ENCODE results near the gene SPDEF.

The SPDEF gene

GRCh38 chr6:34530753-34531365 is 25.3 kb downstream of the SPDEF start:
- no peak overlapping the region for H3K27ac ChIP-seq
- DNase-seq (ENCODE audit: low read depth, low spot score): no peak

- no peak for DNase-seq (ENCODE audit: low read depth, low spot score)
These were observed 26.3 kb downstream of the SPDEF start for GRCh38 chr6:34529665-34530327.

GRCh38 chr6:34528996-34529664 is 27.0 kb downstream of the SPDEF start:
- DNase-seq (ENCODE audit: low read depth, low spot score): no peak
- no peak overlapping the region for H3K27ac ChIP-seq

More at GRCh38 chr6:34529665-34530327, 26.3 kb downstream of the SPDEF start:
- no peak overlapping the region for H3K27ac ChIP-seq

GRCh38 chr6:34527751-34528670 is 28.1 kb downstream of the SPDEF start:
- no peak for DNase-seq (ENCODE audit: low read depth, low spot score)
- H3K27ac ChIP-seq: no peak overlapping the region

- DNase-seq (ENCODE audit: low read depth, low spot score): peak; percentile 51
- no peak overlapping the region for H3K27ac ChIP-seq
These were observed 29.0 kb downstream of the SPDEF start for GRCh38 chr6:34526992-34527728.

GRCh38 chr6:34526241-34526972 is 29.7 kb downstream of the SPDEF start:
- DNase-seq (ENCODE audit: low read depth, low spot score): no peak

GRCh38 chr6:34525431-34526175 is 30.5 kb downstream of the SPDEF start:
- DNase-seq (ENCODE audit: low read depth, low spot score): no peak
- no peak overlapping the region for H3K27ac ChIP-seq

More at GRCh38 chr6:34526241-34526972, 29.7 kb downstream of the SPDEF start:
- no peak overlapping the region for H3K27ac ChIP-seq

GRCh38 chr6:34524971-34525370 is 31.2 kb downstream of the SPDEF start:
- DNase-seq (ENCODE audit: low read depth, low spot score): no peak
- no peak overlapping the region for H3K27ac ChIP-seq

- no peak overlapping the region for H3K27ac ChIP-seq
- no peak for DNase-seq (ENCODE audit: low read depth, low spot score)
These were observed 31.6 kb downstream of the SPDEF start for GRCh38 chr6:34524499-34524898.

GRCh38 chr6:34523441-34524206 is 32.5 kb downstream of the SPDEF start:
- DNase-seq (ENCODE audit: low read depth, low spot score): no peak
- H3K27ac ChIP-seq: no peak overlapping the region

- no peak overlapping the region for H3K27ac ChIP-seq
These were observed 33.4 kb downstream of the SPDEF start for GRCh38 chr6:34522761-34523160.

GRCh38 chr6:34521463-34522285 is 34.5 kb downstream of the SPDEF start:
- no peak for DNase-seq (ENCODE audit: low read depth, low spot score)
- H3K27ac ChIP-seq: no peak overlapping the region

More at GRCh38 chr6:34522761-34523160, 33.4 kb downstream of the SPDEF start:
- DNase-seq (ENCODE audit: low read depth, low spot score): no peak

- no peak overlapping the region for H3K27ac ChIP-seq
- no peak for DNase-seq (ENCODE audit: low read depth, low spot score)
These were observed 35.3 kb downstream of the SPDEF start for GRCh38 chr6:34520645-34521462.

- no peak for DNase-seq (ENCODE audit: low read depth, low spot score)
- H3K27ac ChIP-seq: no peak overlapping the region
These were observed 36.0 kb downstream of the SPDEF start for GRCh38 chr6:34519971-34520644.

GRCh38 chr6:34518669-34519365 is 37.3 kb downstream of the SPDEF start:
- no peak overlapping the region for H3K27ac ChIP-seq

More at GRCh38 chr6:34518669-34519365, 37.3 kb downstream of the SPDEF start:
- DNase-seq (ENCODE audit: low read depth, low spot score): no peak

All from epithelial cell of prostate (primary cell).